ENCODE results near the gene RAB40B.

RAB40B gene

DNA sequence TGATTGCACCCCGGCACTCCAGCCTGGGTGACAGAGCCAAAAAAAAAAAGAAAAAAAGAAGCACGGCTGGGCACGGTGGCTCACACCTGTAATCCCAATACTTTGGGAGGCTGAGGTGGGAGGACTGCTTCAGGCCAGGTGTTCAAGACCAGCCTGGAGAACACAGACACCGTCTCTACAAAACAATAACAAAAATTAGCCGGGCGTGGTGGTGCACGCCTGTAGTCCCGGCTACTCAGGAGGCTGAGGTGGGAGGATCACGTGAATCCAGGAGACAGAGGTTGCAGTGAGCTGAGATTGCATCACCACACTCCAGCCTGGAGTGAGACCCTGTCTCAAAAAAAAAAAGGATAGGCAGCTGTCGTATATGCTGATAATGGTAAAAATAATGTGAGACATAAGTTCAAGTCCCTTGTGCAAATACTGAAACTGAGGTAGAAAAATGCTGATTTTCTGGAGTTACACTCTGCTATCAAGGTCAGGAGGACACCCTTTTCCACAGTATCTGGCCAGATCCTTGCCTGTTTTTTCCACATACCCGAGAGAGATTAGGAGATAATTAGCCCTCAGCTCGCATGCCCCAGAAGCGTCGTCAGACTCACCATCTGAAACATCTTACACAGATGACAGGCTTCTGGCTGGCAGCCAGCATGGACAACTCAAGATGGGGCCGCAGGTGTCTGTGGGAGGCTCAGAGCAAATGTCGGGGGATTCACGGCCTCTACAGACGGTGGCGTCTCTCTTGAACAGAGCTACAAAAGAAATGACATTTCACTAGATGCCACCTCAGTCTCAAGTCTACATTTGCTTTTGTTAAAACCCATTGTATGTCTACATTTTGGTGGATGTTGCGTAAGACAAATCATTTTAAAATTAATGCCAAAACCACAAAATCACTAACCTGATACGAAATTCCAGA lies 87.1 kb downstream of the RAB40B start:
- Histone ChIP-seq H2AK5ac (ENCODE audit: low read depth, low read length) (no peak overlapping the region), H3K4ac (ENCODE audit: low read length) (no peak overlapping the region), H3K9ac (ENCODE audit: low read depth, low read length, poor library complexity) (no peak overlapping the region), H3K4me1 (ENCODE audit: control insufficient read depth in 2 of 2, insufficient read depth in 1 of 2, low read depth in 1 of 2, low read length in 2 of 2) (no peaks in the 10 kb centered on the region), H4K8ac (ENCODE audit: low read depth, low read length) (no peak overlapping the region), H3K27me3 (ENCODE audit: control insufficient read depth in 3 of 3, insufficient read depth in 3 of 3, low read depth in 1 of 3, low read length in 3 of 3) (no peaks in the 10 kb centered on the region), H3K4me2 (ENCODE audit: insufficient read depth, low read length, poor library complexity, severe bottlenecking) (no peak overlapping the region), H3K4me3 (ENCODE audit: low read length in 2 of 2) (no peak overlapping the region), H3K27ac (replicated peaks; ENCODE audit: low read length) (no peak overlapping the region), H4K91ac (ENCODE audit: low read depth, low read length, poor library complexity) (no peak overlapping the region), H3K79me1 (ENCODE audit: low read depth, low read length) (peaks cover 1% of the 10 kb centered on the region), H3K9me3 (replicated peaks in 1 of 2; ENCODE audit: control insufficient read depth in 2 of 2, insufficient read depth in 1 of 2, low read depth in 1 of 2, low read length in 2 of 2) (peaks cover 0 to 4% of the 10 kb centered on the region in 2 donors), H3K23ac (ENCODE audit: low read depth, low read length, poor library complexity) (no peak overlapping the region), H3K36me3 (replicated peaks in 1 of 2; ENCODE audit: control insufficient read depth in 2 of 2, insufficient read depth in 2 of 2, low read length in 2 of 2) (peaks cover 16 to 65% of the 10 kb centered on the region in 2 donors), H2AFZ (ENCODE audit: low read length) (no peak overlapping the region), H2BK15ac (ENCODE audit: low read length) (no peak overlapping the region), H3K18ac (ENCODE audit: low read length) (no peak overlapping the region), H2BK120ac (ENCODE audit: low read depth, low read length) (no peak overlapping the region), H2BK12ac (ENCODE audit: low read length) (no peak overlapping the region), H3K14ac (ENCODE audit: low read length) (no peak overlapping the region), H2BK5ac (ENCODE audit: low read length) (no peak overlapping the region)
- DNase-seq (ENCODE audit: low spot score), result no peak
- no CpG with 5 or more reads among the region's 21 CpGs for WGBS, 2 donors (ENCODE audit: extremely low coverage in 2 of 2, insufficient read length in 2 of 2, insufficient replicate concordance in 1 of 2)

DNA sequence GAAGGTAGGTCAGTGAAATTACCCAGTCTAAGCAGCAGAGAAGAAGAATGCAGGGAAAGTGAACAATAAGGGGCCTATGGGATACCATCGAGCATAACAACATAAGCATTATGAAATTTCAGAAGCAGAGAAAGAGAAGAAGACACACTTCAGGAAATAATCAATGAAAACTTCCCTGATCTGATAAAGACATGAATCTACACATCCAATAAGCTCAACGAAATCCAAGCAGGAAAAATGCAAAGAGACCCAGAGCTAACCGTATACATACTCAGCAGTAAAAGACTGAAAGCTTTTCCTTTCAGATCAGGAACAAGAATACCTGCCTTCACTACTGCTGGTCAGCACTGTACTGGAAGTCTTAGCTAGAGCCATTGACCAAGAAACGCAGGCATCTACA lies 88.8 kb downstream of the RAB40B start:
- no peak overlapping the region for H3K4me3 ChIP-seq (ENCODE audit: low read length in 2 of 2)
- H3K36me3 ChIP-seq (replicated peaks in 1 of 2; ENCODE audit: control insufficient read depth in 2 of 2, insufficient read depth in 2 of 2, low read length in 2 of 2), result peaks cover 14 to 64% of the 10 kb centered on the region in 2 donors
- no peak overlapping the region for H3K9ac ChIP-seq (ENCODE audit: low read depth, low read length, poor library complexity)
- H2BK5ac ChIP-seq (ENCODE audit: low read length), result no peak overlapping the region
- no peak overlapping the region for H3K4me2 ChIP-seq (ENCODE audit: insufficient read depth, low read length, poor library complexity, severe bottlenecking)
- WGBS, 2 donors (ENCODE audit: extremely low coverage in 2 of 2, insufficient read length in 2 of 2, insufficient replicate concordance in 1 of 2), result no CpG with 5 or more reads among the region's 4 CpGs
- H2AK5ac ChIP-seq (ENCODE audit: low read depth, low read length), result no peak overlapping the region
- no peak overlapping the region for H4K91ac ChIP-seq (ENCODE audit: low read depth, low read length, poor library complexity)
- no peak overlapping the region for H2AFZ ChIP-seq (ENCODE audit: low read length)
- H3K14ac ChIP-seq (ENCODE audit: low read length), result no peak overlapping the region
- no peaks in the 10 kb centered on the region for H3K4me1 ChIP-seq (ENCODE audit: control insufficient read depth in 2 of 2, insufficient read depth in 1 of 2, low read depth in 1 of 2, low read length in 2 of 2)
- no peak overlapping the region for H4K8ac ChIP-seq (ENCODE audit: low read depth, low read length)
- no peak overlapping the region for H3K27ac ChIP-seq (replicated peaks; ENCODE audit: low read length)
- no peak overlapping the region for H3K18ac ChIP-seq (ENCODE audit: low read length)
- H3K23ac ChIP-seq (ENCODE audit: low read depth, low read length, poor library complexity), result no peak overlapping the region
- H3K4ac ChIP-seq (ENCODE audit: low read length), result no peak overlapping the region
- no peaks in the 10 kb centered on the region for H3K27me3 ChIP-seq (ENCODE audit: control insufficient read depth in 3 of 3, insufficient read depth in 3 of 3, low read depth in 1 of 3, low read length in 3 of 3)
- no peak overlapping the region for H2BK12ac ChIP-seq (ENCODE audit: low read length)
- peaks cover 0 to 12% of the 10 kb centered on the region in 2 donors for H3K9me3 ChIP-seq (replicated peaks in 1 of 2; ENCODE audit: control insufficient read depth in 2 of 2, insufficient read depth in 1 of 2, low read depth in 1 of 2, low read length in 2 of 2)
- no peak for DNase-seq (ENCODE audit: low spot score)
- H3K79me1 ChIP-seq (ENCODE audit: low read depth, low read length), result peaks cover 1% of the 10 kb centered on the region
- no peak overlapping the region for H2BK120ac ChIP-seq (ENCODE audit: low read depth, low read length)
- no peak overlapping the region for H2BK15ac ChIP-seq (ENCODE audit: low read length)

DNA sequence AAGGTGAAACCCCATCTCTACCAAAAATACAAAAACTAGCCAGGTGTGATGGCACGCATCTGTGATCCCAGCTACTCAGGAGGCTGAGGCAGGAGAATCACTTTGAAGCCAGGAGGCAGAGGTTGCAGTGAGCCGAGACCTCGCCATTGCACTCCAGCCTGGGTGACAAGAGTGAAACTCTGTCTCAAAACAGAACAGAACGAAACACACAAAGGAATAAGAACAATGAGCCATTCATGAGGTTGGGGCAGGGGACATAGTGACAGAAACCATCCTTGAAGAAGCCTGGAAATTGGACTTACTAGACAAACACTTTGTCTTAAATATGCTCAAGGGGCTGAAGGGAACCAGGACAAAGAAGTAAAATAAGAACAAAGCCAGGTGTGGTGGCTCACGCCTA lies 89.7 kb downstream of the RAB40B start:
- no peak overlapping the region for H2AFZ ChIP-seq (ENCODE audit: low read length)
- H3K14ac ChIP-seq (ENCODE audit: low read length), result no peak overlapping the region
- no peak overlapping the region for H3K18ac ChIP-seq (ENCODE audit: low read length)
- no peak overlapping the region for H4K8ac ChIP-seq (ENCODE audit: low read depth, low read length)
- no peak for DNase-seq (ENCODE audit: low spot score)
- no peak overlapping the region for H4K91ac ChIP-seq (ENCODE audit: low read depth, low read length, poor library complexity)
- H2AK5ac ChIP-seq (ENCODE audit: low read depth, low read length), result no peak overlapping the region
- H3K79me1 ChIP-seq (ENCODE audit: low read depth, low read length), result peaks cover 1% of the 10 kb centered on the region
- H2BK5ac ChIP-seq (ENCODE audit: low read length), result no peak overlapping the region
- no peak overlapping the region for H3K4me3 ChIP-seq (ENCODE audit: low read length in 2 of 2)
- H3K23ac ChIP-seq (ENCODE audit: low read depth, low read length, poor library complexity), result no peak overlapping the region
- no peaks in the 10 kb centered on the region for H3K4me1 ChIP-seq (ENCODE audit: control insufficient read depth in 2 of 2, insufficient read depth in 1 of 2, low read depth in 1 of 2, low read length in 2 of 2)
- no peak overlapping the region for H3K4me2 ChIP-seq (ENCODE audit: insufficient read depth, low read length, poor library complexity, severe bottlenecking)
- H2BK120ac ChIP-seq (ENCODE audit: low read depth, low read length), result no peak overlapping the region
- peaks cover 0 to 16% of the 10 kb centered on the region in 2 donors for H3K9me3 ChIP-seq (replicated peaks in 1 of 2; ENCODE audit: control insufficient read depth in 2 of 2, insufficient read depth in 1 of 2, low read depth in 1 of 2, low read length in 2 of 2)
- no CpG with 5 or more reads among the region's 5 CpGs for WGBS, 2 donors (ENCODE audit: extremely low coverage in 2 of 2, insufficient read length in 2 of 2, insufficient replicate concordance in 1 of 2)
- H2BK15ac ChIP-seq (ENCODE audit: low read length), result no peak overlapping the region
- H3K9ac ChIP-seq (ENCODE audit: low read depth, low read length, poor library complexity), result no peak overlapping the region
- no peak overlapping the region for H3K27ac ChIP-seq (replicated peaks; ENCODE audit: low read length)
- H3K27me3 ChIP-seq (ENCODE audit: control insufficient read depth in 3 of 3, insufficient read depth in 3 of 3, low read depth in 1 of 3, low read length in 3 of 3), result no peaks in the 10 kb centered on the region
- H3K36me3 ChIP-seq (replicated peaks in 1 of 2; ENCODE audit: control insufficient read depth in 2 of 2, insufficient read depth in 2 of 2, low read length in 2 of 2), result peaks cover 20 to 65% of the 10 kb centered on the region in 2 donors
- H3K4ac ChIP-seq (ENCODE audit: low read length), result no peak overlapping the region
- no peak overlapping the region for H2BK12ac ChIP-seq (ENCODE audit: low read length)

DNA sequence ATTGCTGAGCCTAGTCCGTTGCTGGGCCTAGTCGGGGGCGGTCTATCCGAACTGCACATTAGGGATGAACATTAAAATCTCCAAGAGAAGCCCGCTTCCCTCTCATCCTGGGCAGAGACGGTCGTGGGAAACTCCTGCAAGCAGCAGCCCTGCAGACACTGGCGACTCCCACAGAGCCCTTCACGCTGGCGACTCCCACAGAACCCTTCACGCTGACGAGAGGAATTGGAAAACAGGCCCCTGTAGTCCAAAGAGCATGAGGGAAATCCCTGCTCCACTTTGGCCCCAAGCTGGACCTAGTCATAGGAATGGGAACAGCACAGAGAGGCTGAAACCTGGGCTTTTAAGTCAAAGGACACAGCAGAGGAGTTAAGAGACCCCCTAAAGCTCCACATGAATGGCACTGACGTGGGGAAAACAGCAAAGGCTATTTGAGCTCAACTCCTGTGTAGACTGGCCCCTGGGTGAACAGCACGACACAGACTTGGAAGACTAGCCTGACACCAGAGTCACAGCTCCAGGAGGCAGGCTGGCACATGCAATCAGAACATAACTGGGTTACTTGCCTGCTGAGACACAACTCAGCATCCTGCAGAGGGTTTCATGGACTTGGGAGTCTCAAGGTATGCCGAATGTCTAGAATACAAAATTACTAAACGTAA lies 92.4 kb downstream of the RAB40B start:
- H4K91ac ChIP-seq (ENCODE audit: low read depth, low read length, poor library complexity), result no peak overlapping the region
- no peak overlapping the region for H3K4ac ChIP-seq (ENCODE audit: low read length)
- no CpG with 5 or more reads among the region's 16 CpGs for WGBS, 2 donors (ENCODE audit: extremely low coverage in 2 of 2, insufficient read length in 2 of 2, insufficient replicate concordance in 1 of 2)
- H2BK120ac ChIP-seq (ENCODE audit: low read depth, low read length), result no peak overlapping the region
- no peak overlapping the region for H4K8ac ChIP-seq (ENCODE audit: low read depth, low read length)
- peaks cover 0 to 18% of the 10 kb centered on the region in 2 donors for H3K9me3 ChIP-seq (replicated peaks in 1 of 2; ENCODE audit: control insufficient read depth in 2 of 2, insufficient read depth in 1 of 2, low read depth in 1 of 2, low read length in 2 of 2)
- H3K79me1 ChIP-seq (ENCODE audit: low read depth, low read length), result no peaks in the 10 kb centered on the region
- H3K23ac ChIP-seq (ENCODE audit: low read depth, low read length, poor library complexity), result no peak overlapping the region
- H2AK5ac ChIP-seq (ENCODE audit: low read depth, low read length), result no peak overlapping the region
- H2BK5ac ChIP-seq (ENCODE audit: low read length), result no peak overlapping the region
- H3K36me3 ChIP-seq (replicated peaks in 1 of 2; ENCODE audit: control insufficient read depth in 2 of 2, insufficient read depth in 2 of 2, low read length in 2 of 2), result peaks cover 44 to 78% of the 10 kb centered on the region in 2 donors
- DNase-seq (ENCODE audit: low spot score), result no peak
- H3K18ac ChIP-seq (ENCODE audit: low read length), result no peak overlapping the region
- no peak overlapping the region for H2BK12ac ChIP-seq (ENCODE audit: low read length)
- no peak overlapping the region for H3K4me2 ChIP-seq (ENCODE audit: insufficient read depth, low read length, poor library complexity, severe bottlenecking)
- H3K4me1 ChIP-seq (ENCODE audit: control insufficient read depth in 2 of 2, insufficient read depth in 1 of 2, low read depth in 1 of 2, low read length in 2 of 2), result no peaks in the 10 kb centered on the region
- H3K4me3 ChIP-seq (ENCODE audit: low read length in 2 of 2), result no peak overlapping the region
- no peak overlapping the region for H2BK15ac ChIP-seq (ENCODE audit: low read length)
- H3K27ac ChIP-seq (replicated peaks; ENCODE audit: low read length), result no peak overlapping the region
- H3K14ac ChIP-seq (ENCODE audit: low read length), result no peak overlapping the region
- H2AFZ ChIP-seq (ENCODE audit: low read length), result no peak overlapping the region
- H3K9ac ChIP-seq (ENCODE audit: low read depth, low read length, poor library complexity), result no peak overlapping the region
- no peaks in the 10 kb centered on the region for H3K27me3 ChIP-seq (ENCODE audit: control insufficient read depth in 3 of 3, insufficient read depth in 3 of 3, low read depth in 1 of 3, low read length in 3 of 3)

Measured in neuronal stem cell (in vitro differentiated cells).